ENCODE data around the gene ANKDD1B.

- TF ChIP-seq RAD21 (IDR thresholded peaks at IDR 0.05; ENCODE audit: low read depth): no peak
- no peak for TF ChIP-seq TCF12 (IDR thresholded peaks at IDR 0.05; ENCODE audit: low read depth)
These were observed 1.1 kb upstream of the ANKDD1B start for GRCh38 chr5:75610201-75610600.

Measured in Ishikawa (cell line).